K562 (cell line): ENCODE measurements around the gene HSPB6. TPM values are rescaled to one million over a fixed set of nuclear protein-coding genes. Genes with fewer than 3 reads are reported as not detected.

Experiments used
- ATAC-seq: fragments of 200-7000 bp; cut with Tn5 transposase; 3 replicates; pipeline ENCODE4 v1.9.1; 2020; ENCODE audit warnings: moderate library complexity
- BruUV-seq: library from RNA; stranded (reverse); fragments of 400-500 nt; replicated peaks from 2 replicates; lab custom pipeline; 2021; lab: Mats Ljungman, UMichigan
- CTCF ChIA-PET: fragments of 300-600 bp; formaldehyde crosslinking; extraction: SDS; loops from one replicate; lab custom pipeline; 2021; ENCODE audit warnings: low intra/inter-chr PET ratio; lab: Yijun Ruan, JAX
- POLR2A ChIA-PET: fragments of 300-600, 350-650 bp; sonication (Branson Sonifier 250); formaldehyde crosslinking; extraction: SDS; loops from one replicate; lab custom pipeline; 2021; ENCODE audit warnings: antibody characterized with exemption, inconsistent platforms; lab: Yijun Ruan, JAX
- DNase-seq, 4 experiments: peaks; one replicate each; pipeline versions ENCODE4 v3.0.0 to v3.0.0-alpha.2; 2011 to 2018; ENCODE audit warnings: low spot score in 3 of 4, mixed read lengths in 3 of 4; ENCODE audit errors: extremely low read depth in 1 of 4
- FAIRE-seq: peaks from 2 replicates; lab custom pipeline; 2011; peaks lifted over from hg19 to GRCh38; lab: Jason Lieb, UNC
- H2AFZ ChIP-seq: 2 replicates; pipeline ENCODE4 v1.6.0; 2011; ENCODE audit warnings: low read depth, low read length, control low read depth, inconsistent platforms
- H3K27ac ChIP-seq: fragments of 200-600 bp; 3 replicates; pipeline ENCODE4 v1.8.0; 2011; ENCODE audit warnings: low read depth, mild to moderate bottlenecking, control low read depth, inconsistent platforms, low read length, moderate library complexity, mixed read lengths; ENCODE audit errors: extremely low read depth
- H3K27me3 ChIP-seq, 2 experiments: fragments of 300-600 bp in 1 of 2; 2 replicates in 1 of 2; 3 replicates in 1 of 2; pipeline versions ENCODE4 v1.6.0 to v1.8.0; 2011; ENCODE audit warnings: inconsistent platforms in 2 of 2, low read length in 2 of 2, mild to moderate bottlenecking in 1 of 2, mixed read lengths in 1 of 2, moderate library complexity in 1 of 2; ENCODE audit not compliant: control insufficient read depth in 2 of 2, insufficient read depth in 2 of 2
- H3K36me3 ChIP-seq: fragments of 300-600 bp; 3 replicates; pipeline ENCODE4 v1.8.0; 2011; ENCODE audit warnings: mild to moderate bottlenecking, low read length, inconsistent platforms; ENCODE audit not compliant: control insufficient read depth, insufficient read depth
- H3K4me1 ChIP-seq, 2 experiments: fragments of 200-600 bp in 1 of 2; replicated peaks in 1 of 2; 2 replicates in 1 of 2; 3 replicates in 1 of 2; pipeline versions ENCODE4 v1.5.1 to v1.8.0; 2011; ENCODE audit warnings: inconsistent platforms in 2 of 2, low read length in 2 of 2, mild to moderate bottlenecking in 1 of 2, mixed read lengths in 1 of 2, moderate library complexity in 1 of 2; ENCODE audit not compliant: control insufficient read depth in 2 of 2, insufficient read depth in 2 of 2
- H3K4me2 ChIP-seq: 2 replicates; pipeline ENCODE4 v1.6.1; 2011; ENCODE audit warnings: low read length, control low read depth, inconsistent platforms, mixed read lengths; ENCODE audit not compliant: insufficient read depth
- H3K4me3 ChIP-seq: fragments of 200-600 bp; sonication (generic), shearing (Covaris generic); 2 replicates; pipeline ENCODE4 v1.5.1; 2016; ENCODE audit warnings: control low read depth, inconsistent platforms
- H3K79me2 ChIP-seq: fragments of 200-600 bp; 3 replicates; pipeline ENCODE4 v1.8.0; 2011; ENCODE audit warnings: low read length, inconsistent platforms; ENCODE audit not compliant: control insufficient read depth, insufficient read depth
- H3K9ac ChIP-seq, 2 experiments: 2 replicates each; pipeline versions ENCODE4 v1.6.0 to v1.6.1; 2011; ENCODE audit warnings: low read depth in 2 of 2, low read length in 2 of 2, control low read depth in 1 of 2, inconsistent platforms in 1 of 2, mild to moderate bottlenecking in 1 of 2, mixed read lengths in 1 of 2; ENCODE audit not compliant: insufficient read depth in 1 of 2
- H3K9me1 ChIP-seq: one replicate; pipeline ENCODE4 v1.6.0; 2011; ENCODE audit warnings: inconsistent platforms, mild to moderate bottlenecking, low read length, moderate library complexity; ENCODE audit not compliant: control insufficient read depth, insufficient read depth
- H3K9me3 ChIP-seq: replicated peaks from 2 replicates; pipeline ENCODE4 v1.5.1; 2011; ENCODE audit warnings: low read depth, low read length, inconsistent platforms; ENCODE audit not compliant: control insufficient read depth, insufficient read depth
- H4K20me1 ChIP-seq: replicated peaks from 2 replicates; pipeline ENCODE4 v1.6.1; 2011; ENCODE audit warnings: low read length, inconsistent platforms, mixed read lengths; ENCODE audit not compliant: control insufficient read depth, insufficient read depth
- ZNF12 ChIP-seq: sonication (generic); formaldehyde crosslinking; IDR thresholded peaks from 2 replicates; pipeline ENCODE4 v1.4.0; 2020; ENCODE audit warnings: mild to moderate bottlenecking, missing genetic modification reagents
- WGBS: fragments of 100-300 bp; shearing (Covaris generic); methylation state at CpG from one replicate; pipeline ENCODE4 v1.1.6; 2016; ENCODE audit warnings: low coverage, mixed read lengths; ENCODE audit not compliant: insufficient coverage; ENCODE audit errors: missing lambda C conversion rate; 5-methylcytosine and 5-hydroxymethylcytosine counted together
- in situ Hi-C: fragments of 300-500 bp; cut with MboI; formaldehyde crosslinking; loops from 4 replicates; pipeline ENCODE4 v1.15.0; 2018; ENCODE audit warnings: inconsistent platforms, mixed read lengths
- intact Hi-C: fragments of 100-400 bp; cut with micrococcal nuclease; formaldehyde crosslinking; loops from 2 replicates; pipeline ENCODE4 v1.14.2; 2022
- polyA plus RNA-seq, 8 experiments: library from polyadenylated mRNA; depleted of rRNA in 4 of 8; stranded (reverse) in 5 of 8; unstranded in 3 of 8; fragments of >200 nt; fragmentation: Nextera tagmentation in 2 of 8; fragmentation: Illumina TruSeq in 1 of 8; extraction: Ambion mirVana in 2 of 8; extraction: Trizol in 1 of 8; gene quantifications; 2 replicates each; pipeline versions ENCODE4 v1.2.1 to v1.2.3, GENCODE V29; 2011 to 2014; ENCODE audit warnings: inconsistent platforms in 1 of 8, missing spikeins in 1 of 8
- total RNA-seq, 7 experiments: library from RNA; depleted of rRNA in 6 of 7; stranded (reverse); fragments of >200 nt in 6 of 7; fragmentation: Illumina TruSeq in 2 of 7; extraction: Trizol in 2 of 7; gene quantifications; 2 replicates each; pipeline versions ENCODE4 v1.2.1 to v1.2.3, GENCODE V29; 2011 to 2021; ENCODE audit warnings: low replicate concordance in 1 of 7
- TF ChIP-seq, protein P1 (sequence below), 2 experiments: fragments of 450-650 bp; IDR thresholded peaks; 2 replicates each; pipeline ENCODE4 v1.6.1; 2018; ENCODE audit warnings: mild to moderate bottlenecking in 2 of 2, low read depth in 1 of 2; ENCODE audit not compliant: partially characterized antibody in 2 of 2

Gene HSPB6
- total and polyA plus RNA-seq, 9 of the 15 experiments (the other 6 are each of a cell fraction or from before 2014, with no cell fraction given): 0.55 TPM; not detected in 8

DNA sequence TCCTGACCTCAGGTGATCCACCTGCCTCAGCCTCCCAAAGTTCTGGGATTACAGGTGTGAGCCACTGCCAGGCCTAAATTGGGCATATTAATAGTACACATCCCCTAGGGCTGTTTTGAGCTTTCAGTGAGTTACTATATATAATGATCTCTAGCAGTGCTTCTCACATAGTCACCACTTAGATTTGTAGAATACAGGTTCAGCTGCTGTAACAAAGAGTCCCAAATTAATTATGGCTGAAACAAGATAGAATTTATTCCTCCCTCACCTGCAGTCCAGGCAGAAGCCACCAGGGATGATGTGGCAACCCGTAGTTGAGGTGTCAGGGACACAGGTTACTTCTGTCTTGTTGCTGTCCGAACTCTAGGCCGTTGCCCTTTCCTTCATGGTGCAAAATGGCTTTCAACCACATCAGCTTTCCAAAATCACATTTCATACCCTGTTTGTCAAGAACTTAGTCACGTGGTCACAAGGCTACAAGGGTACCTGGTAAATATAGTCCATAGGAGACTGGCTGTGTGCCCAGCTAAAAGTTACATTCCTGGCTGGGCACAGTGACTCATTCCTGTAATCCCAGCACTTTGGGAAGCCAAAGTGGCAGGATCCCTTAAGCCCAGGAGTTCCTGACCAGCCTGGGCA lies 4.0 kb upstream of the HSPB6 start:
- H3K9me1 ChIP-seq: no peaks in the 10 kb centered on the region
- DNase-seq: no peak
- CTCF ChIA-PET: interaction anchor here (0.5 kb wide), 1 partner anchor 12 kb away, joined by 3 read pairs; no protein-coding TSS in a partner anchor
- TF ChIP-seq, protein P1, sequence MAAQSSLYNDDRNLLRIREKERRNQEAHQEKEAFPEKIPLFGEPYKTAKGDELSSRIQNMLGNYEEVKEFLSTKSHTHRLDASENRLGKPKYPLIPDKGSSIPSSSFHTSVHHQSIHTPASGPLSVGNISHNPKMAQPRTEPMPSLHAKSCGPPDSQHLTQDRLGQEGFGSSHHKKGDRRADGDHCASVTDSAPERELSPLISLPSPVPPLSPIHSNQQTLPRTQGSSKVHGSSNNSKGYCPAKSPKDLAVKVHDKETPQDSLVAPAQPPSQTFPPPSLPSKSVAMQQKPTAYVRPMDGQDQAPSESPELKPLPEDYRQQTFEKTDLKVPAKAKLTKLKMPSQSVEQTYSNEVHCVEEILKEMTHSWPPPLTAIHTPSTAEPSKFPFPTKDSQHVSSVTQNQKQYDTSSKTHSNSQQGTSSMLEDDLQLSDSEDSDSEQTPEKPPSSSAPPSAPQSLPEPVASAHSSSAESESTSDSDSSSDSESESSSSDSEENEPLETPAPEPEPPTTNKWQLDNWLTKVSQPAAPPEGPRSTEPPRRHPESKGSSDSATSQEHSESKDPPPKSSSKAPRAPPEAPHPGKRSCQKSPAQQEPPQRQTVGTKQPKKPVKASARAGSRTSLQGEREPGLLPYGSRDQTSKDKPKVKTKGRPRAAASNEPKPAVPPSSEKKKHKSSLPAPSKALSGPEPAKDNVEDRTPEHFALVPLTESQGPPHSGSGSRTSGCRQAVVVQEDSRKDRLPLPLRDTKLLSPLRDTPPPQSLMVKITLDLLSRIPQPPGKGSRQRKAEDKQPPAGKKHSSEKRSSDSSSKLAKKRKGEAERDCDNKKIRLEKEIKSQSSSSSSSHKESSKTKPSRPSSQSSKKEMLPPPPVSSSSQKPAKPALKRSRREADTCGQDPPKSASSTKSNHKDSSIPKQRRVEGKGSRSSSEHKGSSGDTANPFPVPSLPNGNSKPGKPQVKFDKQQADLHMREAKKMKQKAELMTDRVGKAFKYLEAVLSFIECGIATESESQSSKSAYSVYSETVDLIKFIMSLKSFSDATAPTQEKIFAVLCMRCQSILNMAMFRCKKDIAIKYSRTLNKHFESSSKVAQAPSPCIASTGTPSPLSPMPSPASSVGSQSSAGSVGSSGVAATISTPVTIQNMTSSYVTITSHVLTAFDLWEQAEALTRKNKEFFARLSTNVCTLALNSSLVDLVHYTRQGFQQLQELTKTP (IDR thresholded peaks at IDR 0.05; ENCODE audit: low read depth in 1 of 2, partially characterized antibody in 2 of 2): no peak
- peak; percentile 99 for TF ChIP-seq ZNF12 (CRISPR knock-in tag)
- TF ChIP-seq, all 486 proteins: peak for 1
- no peaks in the 10 kb centered on the region for H3K27me3 ChIP-seq
- no peaks in the 10 kb centered on the region; the same call in 1 of the 2 replicates for H3K9me3 ChIP-seq
- H3K4me3 ChIP-seq: no peak overlapping the region
- H2AFZ ChIP-seq: no peak overlapping the region
- H3K27ac ChIP-seq: no peak overlapping the region
- peaks cover 38% of the 10 kb centered on the region; the same call in 2 of the 3 replicates for H3K36me3 ChIP-seq
- no peak overlapping the region for H3K9ac ChIP-seq
- intact Hi-C loops: no loop called here
- BruUV-seq: no TSS peak
- POLR2A ChIA-PET: interaction anchor here (1.2 to 2.0 kb wide), 2 partner anchors 9 to 12 kb away, joined by 4 to 9 read pairs; no protein-coding TSS in a partner anchor
- H3K4me1 ChIP-seq: peaks cover 13 to 25% of the 10 kb centered on the region in 2 experiments
- WGBS: 96% methylated on average over 4 of the region's 4 CpGs
- H3K79me2 ChIP-seq: peaks cover 17% of the 10 kb centered on the region
- ATAC-seq (no peak), FAIRE-seq (no peak)
- no peak overlapping the region for H3K4me2 ChIP-seq
- in situ Hi-C loops: no loop called here
- no peaks in the 10 kb centered on the region; the same call in 1 of the 2 replicates for H4K20me1 ChIP-seq
